GM19463 (cell line): ENCODE measurements around the gene PDE2A.

Experiments used
- ATAC-seq: cut with Tn5 transposase; IDR thresholded peaks from one replicate; pipeline ENCODE4 v1.9.1; 2021; ENCODE audit warnings: mild to moderate bottlenecking, moderate library complexity; ENCODE audit not compliant: unreplicated experiment

The PDE2A gene

DNA sequence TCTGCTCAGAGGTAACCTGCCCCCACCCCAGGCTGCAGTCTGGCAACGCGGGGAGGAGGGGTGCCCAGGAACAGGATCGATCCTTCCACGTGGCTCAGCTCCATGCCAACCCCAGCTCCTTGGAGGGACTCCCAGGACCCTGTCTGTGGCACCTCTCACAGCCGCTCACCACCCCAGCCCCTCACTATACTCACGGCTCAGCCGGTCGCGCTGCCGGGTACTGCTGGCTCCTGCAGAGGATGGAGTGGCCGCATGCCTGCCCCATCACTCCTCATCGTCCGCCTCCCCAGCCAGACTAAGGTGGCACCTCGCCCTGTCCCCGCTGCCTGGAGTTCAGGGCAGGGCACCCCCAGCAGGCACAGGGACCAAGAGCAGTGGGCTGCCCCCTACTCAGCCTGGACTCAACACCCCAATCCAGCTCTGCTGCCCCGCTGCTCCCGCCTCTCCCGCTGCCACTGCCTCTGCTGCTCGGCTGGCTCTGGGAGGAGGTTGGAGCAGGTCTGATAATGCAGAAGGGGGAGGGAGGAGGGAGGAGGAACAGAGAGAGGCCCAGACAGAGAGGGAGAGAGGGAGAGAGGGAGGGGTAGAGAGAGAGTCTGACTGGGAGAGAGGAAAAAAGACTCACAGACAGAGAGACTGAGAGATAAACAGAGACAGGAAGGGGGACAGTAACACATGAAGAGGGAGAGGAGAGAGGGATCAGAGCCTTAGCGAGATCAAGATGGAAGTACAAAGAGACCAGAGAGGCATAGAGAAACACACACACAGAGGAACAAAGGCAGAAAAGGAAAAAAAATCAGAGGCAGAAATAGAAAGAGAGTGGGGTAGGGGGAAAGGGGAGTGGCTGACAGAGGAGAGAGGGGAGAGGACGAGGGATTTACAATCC lies at the start of gene PDE2A:
Gene PDE2A (minus strand): TSS at position 480 of the 886 bp plus-strand sequence. CDS start 215 bp downstream, at position 265.
- no peak for ATAC-seq

DNA sequence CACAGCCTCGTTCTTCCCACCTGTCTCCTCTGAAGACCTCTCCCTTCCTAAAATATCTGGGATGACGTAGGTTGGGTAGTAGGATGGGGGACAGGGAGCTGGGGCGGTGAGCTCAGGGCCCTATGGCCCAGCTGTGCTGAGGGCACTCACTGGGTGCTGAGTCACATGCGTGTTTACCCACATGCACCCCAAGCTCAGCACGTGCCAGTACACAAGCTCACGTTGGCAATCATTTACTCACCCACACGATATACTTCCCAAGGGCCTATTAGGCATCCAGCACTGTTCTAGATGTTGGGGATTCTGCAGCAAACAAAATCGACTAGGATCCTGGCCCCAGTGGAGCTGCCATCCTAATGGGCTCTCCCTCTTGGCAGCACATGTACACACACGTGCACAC lies 49.3 kb upstream of the PDE2A start:
- no peak for ATAC-seq

DNA sequence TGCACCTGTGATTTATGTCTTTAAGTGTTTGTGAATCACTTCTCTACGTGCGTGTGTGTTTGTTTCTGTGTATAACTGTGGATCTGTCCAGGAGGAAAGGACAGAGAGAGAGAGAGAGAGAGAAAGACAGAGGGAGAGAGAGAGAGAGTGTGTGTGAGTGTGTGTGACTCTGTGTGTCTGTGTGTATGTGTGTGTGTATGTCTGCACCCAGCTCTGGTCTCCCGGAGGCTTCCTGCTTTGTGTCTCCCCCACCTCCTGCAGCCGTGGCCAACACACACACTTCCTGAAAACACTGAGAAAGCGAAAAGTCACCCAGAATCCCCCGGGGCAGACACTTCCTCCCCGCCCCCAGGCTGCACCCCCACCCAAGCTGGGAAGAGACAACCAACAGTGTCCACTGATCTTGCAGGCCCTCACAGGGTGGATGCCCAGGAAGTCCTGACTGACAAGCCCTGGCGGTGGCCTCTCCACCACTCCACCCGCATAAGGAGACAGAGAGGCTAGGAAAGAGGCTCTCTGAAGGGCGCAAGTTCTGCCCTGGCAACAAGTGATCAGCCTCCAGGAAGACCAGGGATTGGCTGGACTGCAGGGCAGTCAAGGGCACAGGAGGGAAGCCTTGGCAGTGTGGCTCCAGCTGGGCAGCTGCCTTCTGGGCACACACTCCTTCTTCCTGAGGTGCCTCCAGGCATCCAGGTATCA lies 48.0 kb upstream of the PDE2A start:
- peak; percentile 81 for ATAC-seq

DNA sequence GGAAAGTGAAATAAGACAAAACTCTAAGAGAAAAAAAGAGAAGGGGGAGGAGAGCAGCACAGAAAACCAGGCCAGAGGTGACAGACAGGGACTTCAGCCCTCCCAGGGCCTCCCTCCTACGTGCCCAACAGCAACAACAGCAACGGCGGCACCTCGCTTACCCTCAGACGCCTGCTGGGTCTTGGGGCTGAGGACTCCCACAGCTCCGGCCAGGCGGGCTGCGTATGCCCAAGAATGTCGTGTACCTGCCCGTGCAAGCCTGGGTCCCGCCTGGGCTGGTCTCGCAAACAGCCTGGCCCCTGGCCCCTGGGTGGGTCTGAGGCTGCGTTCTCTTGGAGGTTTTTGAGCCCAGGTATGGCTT lies 47.4 kb upstream of the PDE2A start:
- no peak for ATAC-seq

DNA sequence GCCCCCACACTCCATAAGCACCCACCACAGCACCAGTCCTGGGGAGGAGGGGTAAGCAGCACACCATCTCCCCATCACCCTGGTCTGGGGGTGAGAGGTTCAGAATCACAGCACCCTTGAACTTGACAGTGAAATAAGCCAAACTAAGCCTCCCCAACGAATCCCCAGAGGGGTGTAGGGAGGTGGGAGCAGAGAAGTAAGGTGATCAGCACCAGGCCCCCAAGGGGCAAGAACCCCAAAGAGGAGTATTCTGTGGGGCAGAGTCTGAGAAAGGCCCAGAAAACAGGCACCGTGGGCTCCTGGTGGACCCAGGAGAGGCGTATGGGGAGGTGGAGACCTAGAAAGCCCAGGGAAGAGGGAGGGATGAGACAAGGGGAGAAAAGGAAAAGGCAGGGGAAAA lies 47.1 kb upstream of the PDE2A start:
- ATAC-seq: no peak

DNA sequence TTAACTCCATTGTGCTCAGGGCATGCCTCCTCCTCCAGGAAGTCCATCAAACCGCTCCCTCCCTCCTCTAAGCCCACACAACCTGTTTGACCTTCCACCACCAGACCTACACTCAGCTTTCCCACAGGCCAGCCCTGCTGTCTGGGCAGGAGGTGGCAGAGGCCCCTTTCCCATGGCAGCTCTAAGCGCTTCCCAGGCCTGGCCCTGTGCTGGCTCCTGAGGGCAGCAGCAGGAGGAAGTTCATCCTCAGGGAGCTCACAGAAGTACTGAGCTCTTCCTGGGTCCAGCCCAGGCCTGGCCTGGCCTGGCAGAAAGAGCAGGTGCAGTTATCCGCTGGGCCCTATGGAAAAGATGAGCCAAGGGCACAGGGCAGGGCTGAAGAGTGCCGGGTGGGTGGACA lies 46.6 kb upstream of the PDE2A start:
- ATAC-seq: no peak

DNA sequence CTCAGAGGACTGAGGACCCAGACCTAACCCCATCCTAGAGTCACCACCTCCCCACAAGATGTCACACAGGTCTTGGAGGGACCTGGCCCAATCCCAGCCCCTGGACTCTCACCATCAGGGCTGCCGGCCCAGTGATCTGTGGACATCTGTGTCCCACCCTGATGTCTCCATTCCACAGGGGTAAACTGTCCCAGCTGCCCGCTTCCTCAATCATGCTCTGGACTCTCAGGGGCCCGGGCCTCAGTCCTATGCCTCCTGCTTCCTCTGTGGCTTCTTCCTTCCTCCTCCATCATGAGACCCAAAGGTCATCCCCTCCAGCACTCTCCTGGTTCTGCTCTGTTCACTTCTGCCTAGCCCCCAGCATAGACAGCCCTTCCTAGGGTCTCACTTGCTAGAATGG lies 45.8 kb upstream of the PDE2A start:
- no peak for ATAC-seq

DNA sequence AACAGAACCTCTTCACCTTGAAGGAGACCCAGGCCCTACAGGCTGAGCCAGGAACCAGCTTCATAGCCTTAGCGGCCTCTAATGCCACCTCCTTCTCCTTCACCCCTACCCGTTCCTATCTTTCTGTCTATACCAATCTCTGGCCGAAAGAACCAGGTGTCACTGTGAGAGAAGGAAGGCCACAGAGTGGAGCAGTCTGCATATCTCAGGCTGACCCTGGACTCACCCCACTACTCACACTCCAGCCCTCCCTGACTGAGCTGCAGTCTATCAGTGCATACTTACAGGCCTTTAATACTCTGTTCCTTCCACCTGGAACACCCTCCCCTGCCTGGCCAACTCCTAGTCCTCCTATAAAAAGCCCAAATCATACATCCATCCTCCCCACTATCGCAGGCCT lies 45.3 kb upstream of the PDE2A start:
- ATAC-seq: no peak

DNA sequence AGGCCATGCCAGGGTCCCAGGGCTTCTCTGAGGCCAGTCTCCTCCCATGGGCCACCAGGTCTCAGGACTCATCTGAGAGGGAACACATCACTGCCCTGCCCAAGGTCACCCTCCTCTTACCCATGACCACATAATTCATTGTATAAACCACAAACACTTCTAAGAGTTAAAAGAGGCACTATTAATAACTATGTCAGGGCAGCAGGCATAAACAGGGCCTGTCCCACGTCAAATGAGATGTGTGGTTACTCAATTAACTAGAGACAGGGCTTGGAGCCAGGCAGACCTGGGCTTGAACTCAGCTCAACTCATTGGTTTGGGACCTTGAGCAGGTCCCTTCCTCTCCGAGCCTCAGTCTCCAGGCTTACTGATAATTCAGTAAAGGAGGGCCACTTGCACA lies 44.9 kb upstream of the PDE2A start:
- ATAC-seq: no peak

DNA sequence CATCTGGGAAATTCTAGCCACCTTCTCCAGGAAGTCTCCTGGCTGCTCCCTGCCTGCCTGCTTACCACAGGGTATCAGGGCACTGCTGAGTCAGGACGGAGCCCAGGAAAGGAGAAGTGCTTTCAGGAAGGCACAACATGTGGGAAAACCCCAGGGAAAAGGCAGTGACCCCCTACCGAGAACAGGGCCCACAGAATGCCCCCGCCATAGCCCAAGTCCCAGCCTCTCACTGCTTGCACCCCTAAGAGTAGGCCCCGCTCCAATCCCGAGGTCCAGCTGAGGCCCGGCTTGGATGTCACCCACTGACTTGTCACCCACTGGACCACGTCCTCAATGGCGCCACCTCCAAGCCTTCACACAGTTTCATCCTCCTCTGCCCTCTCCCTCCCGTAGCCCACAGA lies 43.9 kb upstream of the PDE2A start:
- no peak for ATAC-seq

DNA sequence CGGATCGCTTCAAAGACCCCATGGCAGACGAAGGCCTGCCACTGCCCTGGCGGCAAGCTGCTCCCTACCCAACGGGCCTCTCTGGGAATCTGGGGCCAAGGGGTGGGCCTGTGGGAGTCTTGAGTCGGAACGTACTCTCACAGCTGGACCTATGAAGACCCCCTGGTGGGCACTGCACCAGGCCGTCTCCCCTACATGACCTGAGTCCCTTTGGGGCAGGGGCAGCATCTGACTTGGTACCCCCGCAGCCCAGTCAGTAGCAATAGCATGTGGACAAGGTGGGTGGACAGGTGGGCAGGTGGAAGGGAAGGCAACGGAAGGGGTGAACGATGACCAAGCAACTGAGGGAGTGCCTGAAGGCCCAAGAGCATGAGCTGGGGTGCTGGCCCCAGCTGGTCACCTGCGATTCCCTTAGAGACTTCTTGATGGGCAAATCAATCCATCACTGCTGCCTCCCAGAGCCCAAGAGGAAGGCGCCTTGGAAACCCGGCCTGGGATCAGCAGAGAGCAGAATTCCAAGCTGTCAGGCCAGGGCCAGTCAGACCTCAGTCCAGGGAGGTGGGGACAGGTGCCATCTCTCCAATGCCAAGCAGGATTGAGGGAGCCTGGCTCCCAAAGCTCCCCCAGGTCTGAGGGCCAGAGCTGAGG lies 42.7 kb upstream of the PDE2A start:
- ATAC-seq: no peak

DNA sequence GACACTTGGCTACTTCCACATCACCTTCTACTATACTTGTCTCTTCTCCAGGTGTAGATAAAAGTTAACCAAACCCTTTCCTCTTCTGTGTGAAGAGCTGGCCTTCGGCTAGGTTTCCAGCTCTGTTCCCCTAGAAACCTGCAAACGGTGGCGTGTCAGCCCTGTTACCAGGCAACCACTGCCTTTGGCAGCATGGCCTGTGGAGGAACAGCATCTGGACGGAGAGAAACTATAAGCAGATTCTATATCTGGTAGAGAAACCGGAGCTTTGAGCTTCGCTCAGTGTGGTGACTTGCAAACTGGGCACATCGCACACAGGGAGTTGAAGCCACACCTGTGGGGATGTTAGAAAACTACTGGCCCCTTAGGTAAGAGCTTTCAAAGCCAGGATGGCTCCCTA lies 42.1 kb upstream of the PDE2A start:
- ATAC-seq: no peak

DNA sequence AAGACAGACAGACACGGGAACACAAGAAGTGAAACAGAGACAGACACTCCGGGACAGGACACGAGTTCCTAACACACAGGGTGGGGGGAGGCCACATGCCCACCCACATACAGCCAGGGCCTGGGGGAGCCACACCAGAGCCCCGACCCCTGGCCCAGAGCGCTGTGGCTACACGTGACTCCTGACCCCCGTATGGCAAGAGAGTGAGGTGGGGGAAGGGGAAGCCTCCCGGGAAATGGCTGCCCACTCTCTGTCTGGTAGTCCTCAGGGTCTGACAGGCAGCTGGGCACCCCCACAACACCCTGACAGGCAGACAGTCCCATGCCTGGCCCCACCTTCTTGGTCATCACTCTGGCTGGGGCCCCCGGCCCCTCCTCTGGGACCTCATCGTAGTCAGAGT lies 38.6 kb upstream of the PDE2A start:
- ATAC-seq: no peak

DNA sequence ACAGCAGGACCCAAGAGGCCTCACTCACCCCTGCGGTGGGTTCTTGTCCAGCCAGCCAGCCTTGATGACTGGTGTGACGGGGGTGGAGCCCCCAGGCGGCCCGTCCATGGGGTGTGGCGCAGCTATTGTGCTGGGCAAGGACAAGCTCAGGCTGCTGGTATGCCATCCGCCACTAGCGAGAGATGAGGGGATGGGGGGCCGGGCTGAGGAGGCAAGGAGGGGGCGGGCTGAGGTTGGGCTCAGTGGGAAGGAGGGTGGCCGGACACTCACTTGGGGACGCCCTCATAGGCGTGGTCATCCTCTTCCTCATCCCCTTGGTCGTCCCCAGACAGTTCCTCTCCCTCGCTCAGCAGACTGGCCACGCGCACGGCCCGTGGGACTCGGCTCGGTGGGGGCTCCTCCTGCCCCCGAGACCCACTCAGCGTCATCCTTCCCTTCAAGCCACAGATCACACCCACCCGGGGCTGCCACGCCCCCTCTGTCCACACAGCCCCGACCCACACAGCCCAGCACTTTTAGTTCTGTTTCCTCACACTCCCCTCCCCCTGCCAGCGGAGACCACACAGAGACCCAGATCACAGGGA lies 38.0 kb upstream of the PDE2A start:
- no peak for ATAC-seq

DNA sequence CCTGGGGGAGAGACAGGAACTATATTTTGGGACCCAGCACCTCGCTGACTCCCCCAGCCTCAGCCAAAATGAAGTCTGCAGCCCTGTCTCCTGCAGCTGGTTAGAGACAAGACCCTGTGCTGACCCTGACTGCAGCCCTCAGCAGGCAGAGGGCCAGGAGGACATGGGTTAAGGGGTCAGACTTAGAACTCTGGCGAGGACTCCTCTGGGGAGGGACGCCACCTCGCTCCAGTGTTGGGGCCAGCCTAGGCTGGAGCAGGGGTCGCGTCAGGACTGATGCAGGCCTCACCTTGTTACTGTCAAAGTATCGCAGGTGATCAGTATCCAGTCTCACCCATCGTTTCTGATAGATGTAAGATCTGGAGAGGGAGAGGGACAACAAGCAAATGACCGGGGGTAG lies 36.9 kb upstream of the PDE2A start:
- no peak for ATAC-seq

DNA sequence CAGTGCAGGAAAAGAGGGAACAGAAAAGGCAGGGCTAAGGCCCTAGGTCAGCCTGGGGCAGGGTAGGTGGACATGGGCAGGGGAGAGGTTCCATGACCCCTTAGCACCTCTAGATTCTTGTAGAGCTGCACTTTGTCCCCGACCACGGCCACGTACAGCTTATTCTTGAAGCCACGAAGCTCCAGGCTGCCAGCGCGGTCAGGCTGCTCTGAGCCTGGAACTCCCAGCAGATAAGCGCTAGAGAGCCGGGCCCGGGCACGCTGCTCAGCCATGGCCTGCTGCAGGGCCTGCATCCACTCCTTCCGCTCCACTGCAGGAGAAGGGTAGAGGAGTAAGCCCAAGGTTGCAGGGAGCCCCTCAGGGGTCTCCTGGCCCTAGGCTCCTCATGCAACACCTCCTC lies 36.1 kb upstream of the PDE2A start:
- ATAC-seq: no peak

DNA sequence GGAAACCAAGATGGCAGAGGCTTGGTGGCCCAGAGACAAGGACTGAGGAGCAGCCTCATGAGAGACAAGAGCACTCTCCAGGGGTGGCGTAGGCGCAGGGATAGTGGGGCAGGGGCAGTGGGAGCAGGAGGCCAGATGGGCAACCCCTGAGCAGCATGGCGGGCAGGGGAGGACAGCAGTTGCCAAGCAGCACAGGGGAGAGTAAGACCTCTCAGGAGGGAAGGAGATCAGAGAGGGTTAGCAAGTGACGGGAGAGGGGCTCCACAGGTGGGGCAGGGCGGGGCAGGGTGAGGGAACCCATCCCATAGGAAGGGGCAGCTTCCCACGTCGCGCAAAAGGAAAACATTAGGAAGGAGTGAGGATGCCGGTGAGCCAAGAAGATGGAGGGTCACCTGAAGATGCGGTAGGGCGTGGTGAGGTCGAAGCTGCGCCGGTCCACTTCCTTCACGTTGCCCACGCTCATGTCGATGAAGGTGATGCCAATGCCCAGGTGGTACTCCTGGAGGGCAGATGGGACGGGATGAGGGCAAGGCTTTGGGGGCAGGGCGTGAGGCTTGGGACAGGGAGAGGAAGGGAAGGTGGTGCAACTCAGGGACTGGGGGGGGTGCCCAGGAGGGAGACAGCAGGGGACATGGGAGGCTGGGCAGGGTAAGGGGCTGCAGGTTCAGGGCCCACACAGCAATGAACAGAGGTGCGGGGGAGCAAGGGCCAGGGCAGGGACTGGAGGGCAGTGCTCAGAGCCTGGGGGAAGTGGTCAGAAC lies 35.4 kb upstream of the PDE2A start:
- no peak for ATAC-seq

DNA sequence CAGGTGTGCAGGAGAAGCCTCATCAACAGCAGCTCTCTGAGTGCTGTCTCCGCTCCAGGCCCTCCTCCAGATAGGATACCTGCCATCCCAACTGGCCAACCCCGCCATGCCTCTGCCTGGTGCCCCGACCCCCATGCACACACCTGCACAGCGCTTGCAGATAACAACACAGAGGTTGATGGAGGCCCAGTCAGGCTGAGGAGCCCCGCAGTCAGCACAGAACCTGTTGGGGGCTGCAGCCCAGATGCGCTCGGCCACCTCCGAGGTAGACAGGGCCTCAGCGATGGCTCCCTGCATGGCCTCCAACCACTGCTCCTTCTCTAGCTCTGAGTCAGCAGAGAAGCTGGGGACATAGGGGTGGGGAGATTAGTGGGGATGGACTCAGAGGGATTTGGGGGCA lies 32.8 kb upstream of the PDE2A start:
- no peak for ATAC-seq

DNA sequence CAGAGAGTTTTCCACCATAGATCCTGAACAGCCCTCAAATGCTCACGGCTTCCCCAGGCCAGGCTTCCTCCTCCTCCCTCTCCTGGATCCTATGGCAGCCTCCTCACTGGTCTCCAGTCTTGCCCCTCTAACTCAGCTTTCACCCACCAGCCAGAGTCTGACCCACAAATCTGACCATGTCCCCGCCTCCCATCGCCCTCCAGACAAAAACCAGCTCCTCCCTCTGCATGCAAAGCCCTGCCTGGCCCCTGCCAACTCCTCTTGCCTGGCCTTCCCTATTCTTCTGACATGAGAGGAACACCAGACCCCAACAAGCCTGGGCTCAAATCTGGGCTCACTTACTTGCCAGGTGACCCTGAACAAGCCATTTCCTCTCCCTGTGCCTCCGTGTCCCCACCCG lies 32.4 kb upstream of the PDE2A start:
- no peak for ATAC-seq

DNA sequence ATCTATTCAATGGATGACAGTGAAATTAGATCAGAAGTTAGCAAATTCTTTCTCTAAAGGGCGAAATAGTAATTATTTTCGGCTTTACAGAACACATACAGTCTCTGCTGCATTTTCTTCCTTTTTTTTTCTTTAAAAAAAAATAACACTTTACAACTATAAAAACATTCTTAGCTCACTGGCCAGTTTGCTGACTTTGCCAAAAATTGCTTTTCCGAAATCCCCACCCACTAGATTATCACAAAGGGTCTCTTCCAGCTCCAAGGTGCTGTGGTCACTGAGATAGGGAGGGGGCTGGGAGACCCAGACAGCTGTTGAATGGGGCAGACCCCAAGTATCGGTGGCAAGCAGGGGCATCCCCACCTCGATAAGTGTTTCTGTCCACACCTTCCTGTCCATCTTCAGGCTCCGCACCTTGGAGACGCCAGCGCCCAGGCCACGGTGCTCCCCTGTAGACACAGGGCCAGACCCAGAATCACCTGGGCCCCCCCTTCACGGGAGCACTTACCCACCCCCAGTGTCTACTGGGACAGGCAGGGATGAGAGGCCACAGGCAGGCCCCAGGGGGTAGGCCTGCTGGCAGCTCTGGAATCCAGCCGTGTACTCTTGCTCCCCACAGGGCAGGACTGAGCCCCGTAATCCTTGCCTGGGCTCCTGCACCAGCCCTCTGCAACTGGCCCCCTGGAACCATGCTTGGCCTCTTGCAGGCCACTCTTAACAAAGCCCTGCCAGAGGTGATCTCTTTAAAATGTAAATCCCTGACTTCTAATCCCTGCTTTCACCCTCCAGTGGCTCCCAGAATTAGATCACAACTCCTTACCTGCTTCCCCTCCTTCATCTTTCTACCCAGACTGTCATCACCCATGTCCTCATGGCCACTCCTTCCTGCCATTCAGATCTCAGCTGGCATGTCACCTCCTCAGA lies 31.5 kb upstream of the PDE2A start:
- no peak for ATAC-seq
